K562 (cell line): ENCODE measurements around the gene RSRP1. TPM values are rescaled to one million over a fixed set of nuclear protein-coding genes. Genes with fewer than 3 reads are reported as not detected.

Experiments
- ARHGAP35 ChIP-seq: fragments of 450-650 bp; IDR thresholded peaks from 2 replicates; pipeline ENCODE4 v1.6.1; 2018; ENCODE audit not compliant: partially characterized antibody
- ATF1 ChIP-seq, 2 experiments: fragments of 450-650 bp in 1 of 2; IDR thresholded peaks; 2 replicates each; pipeline ENCODE4 v1.6.1; 2016; ENCODE audit warnings: missing compliant biosample characterization in 1 of 2, missing genetic modification characterization in 1 of 2
- ATF7 ChIP-seq: fragments of 450-650 bp; IDR thresholded peaks from 2 replicates; pipeline ENCODE4 v1.7.1; 2014; ENCODE audit warnings: mild to moderate bottlenecking, moderate library complexity
- DIDO1 ChIP-seq: fragments of 450-650 bp; IDR thresholded peaks from 2 replicates; pipeline ENCODE4 v1.6.1; 2016; ENCODE audit warnings: low read depth, missing biosample characterization, missing genetic modification characterization
- HOXB6 ChIP-seq: fragments of 250-450 bp; sonication (Bioruptor Pico); IDR thresholded peaks from 2 replicates; pipeline ENCODE4 v1.5.1; 2022; ENCODE audit warnings: mild to moderate bottlenecking, borderline replicate concordance
- MAFG ChIP-seq: fragments of 450-650 bp; conservative IDR thresholded peaks from 2 replicates; pipeline ENCODE4 v1.6.1; 2016; ENCODE audit warnings: missing genetic modification characterization, missing compliant biosample characterization
- NUFIP1 ChIP-seq: fragments of 450-650 bp; IDR thresholded peaks from 2 replicates; pipeline ENCODE4 v1.6.1; 2018; ENCODE audit not compliant: partially characterized antibody
- PRDM10 ChIP-seq: fragments of 450-650 bp; IDR thresholded peaks from 2 replicates; pipeline ENCODE4 v1.6.1; 2018; ENCODE audit not compliant: partially characterized antibody
- ZBTB40 ChIP-seq, 2 experiments: fragments of 450-650 bp in 1 of 2; sonication (generic) in 1 of 2; formaldehyde crosslinking in 1 of 2; IDR thresholded peaks; 2 replicates each; pipeline versions ENCODE4 v1.7.1 to v1.9.0; 2016 to 2022; ENCODE audit warnings: inconsistent platforms in 1 of 2, mild to moderate bottlenecking in 1 of 2, missing genetic modification reagents in 1 of 2
- ZC3H4 ChIP-seq: sonication (generic); formaldehyde crosslinking; IDR thresholded peaks from 2 replicates; pipeline ENCODE4 v1.9.0; 2021; ENCODE audit warnings: missing genetic modification reagents, borderline replicate concordance
- ZNF239 ChIP-seq: fragments of 250-450 bp; sonication (Bioruptor Pico); IDR thresholded peaks from 2 replicates; pipeline ENCODE4 v1.4.0; 2020; ENCODE audit warnings: mild to moderate bottlenecking
- ZNF282 ChIP-seq: sonication (generic); formaldehyde crosslinking; IDR thresholded peaks from 2 replicates; pipeline ENCODE4 v1.8.1; 2023; ENCODE audit warnings: missing genetic modification reagents
- ZNF717 ChIP-seq: fragments of 250-450 bp; sonication (Bioruptor Pico); IDR thresholded peaks from 2 replicates; pipeline ENCODE4 v1.5.0; 2021
- ZNF778 ChIP-seq: fragments of 450-650 bp; formaldehyde crosslinking; IDR thresholded peaks from 2 replicates; pipeline ENCODE4 v1.4.0; 2020; ENCODE audit warnings: mild to moderate bottlenecking, moderate library complexity
- polyA plus RNA-seq, 8 experiments: library from polyadenylated mRNA; depleted of rRNA in 4 of 8; stranded (reverse) in 5 of 8; unstranded in 3 of 8; fragments of >200 nt; fragmentation: Nextera tagmentation in 2 of 8; fragmentation: Illumina TruSeq in 1 of 8; extraction: Ambion mirVana in 2 of 8; extraction: Trizol in 1 of 8; gene quantifications; 2 replicates each; pipeline versions ENCODE4 v1.2.1 to v1.2.3, GENCODE V29; 2011 to 2014; ENCODE audit warnings: inconsistent platforms in 1 of 8, missing spikeins in 1 of 8
- total RNA-seq, 7 experiments: library from RNA; depleted of rRNA in 6 of 7; stranded (reverse); fragments of >200 nt in 6 of 7; fragmentation: Illumina TruSeq in 2 of 7; extraction: Trizol in 2 of 7; gene quantifications; 2 replicates each; pipeline versions ENCODE4 v1.2.1 to v1.2.3, GENCODE V29; 2011 to 2021; ENCODE audit warnings: low replicate concordance in 1 of 7

Gene RSRP1
- total and polyA plus RNA-seq, 9 of the 15 experiments (the other 6 are each of a cell fraction or from before 2014, with no cell fraction given) = 27.2 to 283 (median 146) TPM

DNA sequence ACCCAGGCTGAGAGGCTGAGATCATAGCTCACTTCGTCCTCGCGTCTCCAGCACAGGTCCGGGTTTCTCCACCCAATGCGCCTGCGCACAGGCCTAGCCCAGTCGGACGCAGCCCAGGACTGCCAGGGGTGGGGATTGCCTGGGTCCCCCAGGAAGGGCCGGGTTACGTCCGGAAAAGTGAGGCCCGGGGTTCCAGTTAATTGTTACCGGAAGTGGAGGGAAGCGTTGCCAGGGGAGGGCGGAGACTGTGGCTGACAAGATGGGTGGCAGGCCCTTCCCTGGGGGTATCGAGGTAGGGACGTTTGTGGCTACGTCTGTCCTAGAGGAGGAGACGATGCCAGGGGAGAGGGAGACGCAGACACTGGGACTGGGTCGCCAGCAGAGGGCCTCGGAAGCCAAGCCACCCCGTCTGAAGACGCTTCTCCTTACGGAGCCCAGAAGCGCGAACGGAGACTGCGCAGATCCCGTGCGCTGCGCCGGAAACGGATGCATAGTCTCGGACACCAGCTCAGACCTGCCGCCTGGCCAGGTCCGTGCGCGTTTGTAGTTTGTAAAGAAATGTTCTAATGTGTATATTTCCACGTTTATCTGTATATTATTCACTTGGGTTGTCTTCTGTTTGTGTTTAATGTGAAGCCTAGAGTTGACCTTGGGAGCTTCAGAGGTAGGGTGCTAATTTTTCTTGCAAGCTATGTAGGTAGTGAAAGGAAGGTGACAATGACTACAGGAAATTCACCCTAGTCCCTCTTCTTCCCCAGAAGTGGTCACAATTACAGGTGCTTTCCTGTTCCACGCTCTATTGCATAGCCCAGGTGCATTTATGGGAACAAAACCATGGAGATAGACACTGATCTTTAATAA is 7.3 kb downstream of the RSRP1 start (continued):
- TF ChIP-seq ZNF778 (CRISPR knock-in tag) (no peak), ZNF239 (CRISPR knock-in tag) (peak; percentile 29; the same call in 1 of the 2 replicates), ATF7 (peak; percentile 85), ZBTB40 (IDR thresholded peaks at IDR 0.05) (peak; percentile 91), ZBTB40 (CRISPR knock-in tag; IDR thresholded peaks at IDR 0.05) (no peak), DIDO1 (tag) (no peak), MAFG (tag) (no peak), ZNF717 (CRISPR knock-in tag) (0 out of 2 replicates have a peak, but pooled peaks have one; percentile 63), NUFIP1 (peak; percentile 15), PRDM10 (no peak), ZC3H4 (CRISPR knock-in tag) (peak; percentile 74; the same call in 1 of the 2 replicates), ARHGAP35 (no peak), ATF1 (CRISPR knock-in tag; IDR thresholded peaks at IDR 0.05) (no peak), ATF1 (tag; IDR thresholded peaks at IDR 0.05) (peak; percentile 87), ZNF282 (CRISPR knock-in tag) (no peak), HOXB6 (no peak)
